Tibial nerve (tissue), 4 donors: ENCODE results near the gene ZNF202.

Experiments used
- CTCF ChIP-seq, 5 experiments: fragments of 200-600 bp in 3 of 5; fragments of 450-650 bp in 2 of 5; sonication (generic) in 3 of 5; IDR thresholded peaks; one replicate each; pipeline ENCODE4 v1.5.1; 2016 to 2019; ENCODE audit warnings: antibody characterized with exemption in 5 of 5, mild to moderate bottlenecking in 3 of 5, moderate library complexity in 2 of 5
- EP300 ChIP-seq, 2 donors: sonication (generic); formaldehyde crosslinking; IDR thresholded peaks; one replicate each; pipeline ENCODE4 v1.6.1; 2017; ENCODE audit warnings: antibody characterized with exemption in 2 of 2, mild to moderate bottlenecking in 1 of 2

GRCh38 chr11:123745764-123746451 is 4.4 kb upstream of the ZNF202 start:
- TF ChIP-seq CTCF (IDR thresholded peaks at IDR 0.05), result no peak
- TF ChIP-seq EP300 (IDR thresholded peaks at IDR 0.05), result no peak
